T-helper 2 cell (primary cell): ENCODE measurements around the gene ERMAP.
"Not testable (repeated sequence)": the region's sequence is repeated elsewhere in the genome, so short reads cannot be mapped to it uniquely, and the experiment has no call there.

Experiments used
- DNase-seq, 5 experiments: peaks; one replicate each; pipeline versions ENCODE4 v3.0.0 to v3.0.0-alpha.2; 2012 to 2022

The ERMAP gene

DNA sequence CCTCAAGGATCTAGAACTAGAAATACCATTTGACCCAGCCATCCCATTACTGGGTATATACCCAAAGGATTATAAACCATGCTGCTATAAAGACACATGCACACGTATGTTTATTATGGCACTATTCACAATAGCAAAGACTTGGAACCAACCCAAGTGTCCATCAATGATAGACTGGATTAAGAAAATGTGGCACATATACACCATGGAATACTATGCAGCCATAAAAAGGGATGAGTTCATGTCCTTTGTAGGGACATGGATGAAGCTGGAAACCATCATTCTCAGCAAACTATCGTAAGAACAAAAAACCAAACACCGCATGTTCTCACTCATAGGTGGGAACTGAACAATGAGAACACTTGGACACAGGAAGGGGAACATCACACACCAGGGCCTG is 2.1 kb upstream of the ERMAP start:
- not testable (repeated sequence) for DNase-seq

DNA sequence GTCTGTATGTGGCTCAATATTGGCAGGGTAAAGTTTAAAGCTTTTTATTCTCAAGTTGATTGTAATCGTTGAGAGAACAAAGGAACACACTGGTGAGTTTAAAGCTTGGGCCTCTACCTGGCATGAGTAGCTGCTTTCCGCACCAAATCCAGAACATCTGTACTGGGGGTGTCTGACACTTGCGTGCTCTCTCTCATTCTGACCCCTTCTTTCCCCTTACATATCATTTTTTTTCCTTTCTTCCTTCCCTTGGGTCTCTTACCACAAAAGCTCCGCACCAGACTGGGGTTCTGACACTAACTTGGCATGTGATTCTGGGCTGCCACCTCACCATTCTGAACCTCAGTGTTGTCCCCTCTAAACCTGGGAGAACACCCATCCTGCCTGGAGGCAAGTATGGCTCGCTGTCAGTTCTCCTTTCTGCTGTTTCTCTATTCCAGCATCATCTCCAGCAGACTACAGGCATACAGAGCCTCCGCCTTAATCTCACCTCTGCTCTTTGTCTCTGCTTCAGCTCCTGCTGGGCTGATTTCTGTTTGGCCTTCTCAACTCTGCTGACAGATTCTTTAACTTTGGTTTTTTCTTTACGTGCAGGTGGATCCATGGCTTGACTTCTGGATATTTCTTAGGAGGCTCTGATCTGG is 859 bp upstream of the ERMAP start:
- DNase-seq: peak in 1 of 5 experiments; percentile 3

DNA sequence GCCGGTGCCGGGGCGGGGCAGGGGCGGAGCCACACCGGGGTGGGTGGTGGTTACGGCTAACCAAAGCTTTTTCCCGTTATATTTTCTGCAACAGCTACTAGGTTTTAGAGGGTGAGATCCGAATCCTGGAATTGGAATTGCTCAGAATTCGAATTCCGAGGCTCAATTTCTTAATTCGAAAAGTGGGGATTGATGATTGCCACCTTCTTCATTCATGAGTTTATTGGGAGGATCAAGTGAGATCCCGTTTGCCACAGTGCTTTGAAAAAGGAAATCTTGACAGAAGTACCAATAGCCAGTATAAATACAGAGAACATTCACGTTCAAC is 482 bp downstream of the ERMAP start:
- DNase-seq: no peak

DNA sequence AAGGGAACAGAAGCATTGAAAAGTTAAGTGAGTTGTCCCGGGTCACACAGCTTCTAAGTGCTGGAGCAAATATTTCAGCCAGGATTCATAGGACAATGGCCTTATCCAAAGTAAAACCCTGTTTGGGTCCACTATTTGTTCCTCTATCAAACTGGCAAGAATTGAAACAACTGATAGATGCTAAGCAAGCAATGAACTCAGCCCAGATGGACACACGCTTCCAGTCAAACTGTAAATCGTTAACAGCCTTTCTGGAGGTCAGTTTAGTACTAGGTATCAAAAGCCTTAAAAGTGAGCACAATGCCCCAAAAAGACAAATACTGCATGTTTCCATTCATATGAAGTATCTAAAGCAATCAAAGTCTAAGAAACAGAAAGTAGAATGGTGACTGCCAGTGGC is 1.1 kb downstream of the ERMAP start:
- DNase-seq: no peak

DNA sequence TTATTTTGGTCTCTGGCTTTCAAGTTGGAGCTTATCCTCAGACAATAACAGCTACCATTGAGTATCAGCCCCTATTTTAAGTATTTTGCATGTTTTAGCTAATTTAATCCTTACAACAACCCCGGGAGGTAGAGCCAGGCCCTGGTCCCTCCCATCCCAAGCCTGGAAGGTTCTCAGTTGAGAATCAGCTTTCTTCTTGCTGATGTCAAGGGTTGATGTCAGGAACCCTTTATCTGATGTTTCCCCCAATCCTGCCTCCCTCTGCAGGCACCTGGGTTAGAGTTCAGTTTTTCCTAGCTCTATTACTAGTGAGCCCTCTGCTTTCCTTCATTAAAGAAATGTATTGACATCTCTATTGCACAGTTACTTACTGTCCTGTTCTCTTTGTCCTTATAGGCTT is 3.9 kb downstream of the ERMAP start:
- DNase-seq: no peak

DNA sequence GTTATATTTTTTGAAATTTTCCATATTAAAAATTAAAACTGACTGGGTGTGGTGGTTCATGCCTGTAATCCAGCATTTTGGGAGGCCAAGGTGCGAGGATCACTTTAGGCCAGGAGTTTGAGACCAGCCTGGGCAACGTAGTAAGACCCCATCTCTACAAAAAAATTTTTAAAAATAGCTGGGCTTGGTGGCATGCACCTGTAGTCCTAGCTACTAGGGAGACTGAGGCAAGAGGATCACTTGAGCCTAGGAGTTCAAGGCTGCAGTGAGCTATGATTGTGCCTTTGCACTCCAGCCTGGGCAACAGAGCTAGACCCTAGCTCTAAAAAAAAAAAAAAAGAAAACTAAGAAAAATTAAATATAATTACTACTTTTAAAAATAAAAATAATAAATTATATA is 4.8 kb downstream of the ERMAP start:
- no peak for DNase-seq

DNA sequence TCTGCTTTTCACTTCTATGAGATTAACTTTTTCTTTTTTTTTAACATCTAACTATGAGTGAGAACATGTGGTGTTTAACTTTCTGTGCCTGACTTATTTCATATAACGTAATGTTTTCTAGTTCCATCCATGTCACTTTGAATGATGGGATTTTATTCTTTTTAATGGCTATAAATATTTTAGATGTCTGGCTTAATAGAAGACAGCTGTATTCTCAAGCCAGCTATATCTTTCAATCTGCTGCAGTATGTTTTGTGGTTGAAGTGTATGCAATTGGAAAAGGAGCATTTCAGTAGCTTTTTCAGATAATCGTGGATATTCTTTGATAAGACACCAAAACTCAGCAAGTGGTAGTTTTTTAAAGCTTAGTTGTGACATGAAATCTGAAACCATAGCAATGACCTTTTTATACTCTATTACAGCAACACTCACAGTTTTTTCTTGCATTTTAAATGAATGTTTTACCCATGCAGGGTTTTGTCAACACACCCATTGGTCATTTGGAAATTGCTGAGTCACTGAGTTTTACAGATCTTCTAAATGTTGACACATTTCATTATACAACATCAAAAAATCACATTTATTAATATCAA is 6.0 kb downstream of the ERMAP start:
- DNase-seq: peak in 1 of 5 experiments; percentile 11

DNA sequence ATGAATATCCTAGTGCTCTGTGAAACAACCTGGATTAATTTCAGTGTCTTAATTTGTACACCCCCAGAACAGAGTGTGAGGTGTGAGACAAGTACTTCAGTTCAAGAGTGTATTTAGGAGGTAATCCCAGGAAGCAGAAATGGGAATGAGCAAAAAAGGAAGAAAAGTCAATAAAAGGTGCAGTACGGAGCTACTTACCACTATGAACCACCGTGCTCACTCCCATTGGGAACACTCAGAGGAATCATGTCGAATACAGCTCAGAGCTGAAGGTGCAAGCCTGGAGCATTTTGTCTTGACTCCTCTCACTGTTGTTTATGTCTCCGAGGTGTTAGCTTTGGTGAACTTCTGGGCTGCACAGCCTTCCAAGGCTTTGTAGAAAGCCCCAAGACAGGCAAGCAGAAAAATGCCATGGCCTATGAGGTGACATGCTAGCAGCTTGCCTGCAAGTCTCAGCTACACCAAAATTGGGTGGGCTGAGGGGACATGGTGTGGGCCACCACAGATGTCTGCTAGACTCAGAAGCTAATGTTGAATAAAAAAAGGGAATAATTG is 7.6 kb downstream of the ERMAP start:
- no peak for DNase-seq

DNA sequence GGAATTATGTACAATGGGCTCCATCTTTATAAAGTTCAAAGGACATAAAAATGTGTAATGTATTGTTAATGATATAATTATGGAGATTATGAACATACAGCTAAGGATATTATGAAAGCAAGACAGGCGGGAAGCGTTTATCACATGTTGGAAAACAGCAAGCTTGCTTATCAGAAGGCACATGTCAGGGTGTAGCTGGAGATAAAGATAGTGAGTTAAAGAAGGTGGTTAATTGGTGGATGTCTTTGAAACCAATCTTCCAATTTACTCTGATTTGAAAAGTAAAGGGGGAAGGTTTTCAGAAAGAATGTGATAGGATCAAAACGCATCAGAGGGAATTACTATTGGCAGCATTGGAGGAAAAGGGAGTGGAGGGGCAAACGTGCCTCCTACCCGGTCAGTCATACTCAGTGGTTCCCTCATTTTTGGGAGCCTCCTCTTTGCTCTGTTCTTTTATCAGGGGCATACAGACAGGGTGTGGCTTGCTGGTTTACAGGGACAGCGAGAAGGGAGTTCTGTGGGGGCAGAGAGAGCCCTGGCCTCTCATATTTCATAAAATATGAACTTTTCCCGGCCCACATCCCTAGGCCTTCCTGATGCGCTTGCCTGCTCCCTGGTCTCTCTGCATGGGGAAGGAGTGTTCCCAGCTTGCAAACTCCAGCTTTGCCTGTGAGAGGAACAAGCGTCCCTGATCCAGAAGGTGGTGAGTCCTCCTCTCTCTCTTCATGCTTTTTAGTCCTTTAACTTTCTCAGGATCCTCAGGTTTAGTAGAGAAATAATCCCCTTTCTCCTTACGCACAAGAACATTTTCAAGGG is 8.3 kb downstream of the ERMAP start:
- DNase-seq: no peak

DNA sequence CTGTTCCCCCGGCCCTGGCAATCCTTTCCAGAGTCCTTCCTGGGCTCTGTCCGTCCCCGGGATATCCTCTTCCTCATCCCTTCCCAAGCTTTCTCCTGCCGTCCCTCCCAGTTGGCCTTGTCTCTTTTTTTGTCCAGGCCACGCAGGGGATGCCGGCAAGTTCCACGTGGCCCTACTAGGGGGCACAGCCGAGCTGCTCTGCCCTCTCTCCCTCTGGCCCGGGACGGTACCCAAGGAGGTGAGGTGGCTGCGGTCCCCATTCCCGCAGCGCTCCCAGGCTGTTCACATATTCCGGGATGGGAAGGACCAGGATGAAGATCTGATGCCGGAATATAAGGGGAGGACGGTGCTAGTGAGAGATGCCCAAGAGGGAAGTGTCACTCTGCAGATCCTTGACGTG is 13.7 kb downstream of the ERMAP start:
- DNase-seq: no peak

DNA sequence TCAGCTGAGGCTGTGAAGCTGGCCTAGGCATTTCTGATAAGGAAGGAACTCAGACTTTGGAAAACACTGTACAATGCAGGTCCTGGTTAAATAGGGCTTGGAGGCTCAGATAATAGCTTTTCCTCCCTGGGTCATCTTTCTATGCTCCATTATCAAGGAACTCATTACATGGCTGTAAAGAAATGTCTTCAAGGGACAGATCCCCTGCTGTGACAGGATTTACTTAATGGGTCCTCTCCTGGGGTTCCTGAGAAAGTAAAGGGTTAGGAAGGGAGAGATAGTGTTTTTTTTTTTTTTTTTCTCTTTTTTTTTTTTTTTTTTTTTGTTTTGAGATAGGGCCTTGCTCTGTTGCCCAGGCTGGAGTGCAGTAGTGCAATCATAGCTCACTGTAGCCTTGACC is 14.4 kb downstream of the ERMAP start:
- no peak for DNase-seq

DNA sequence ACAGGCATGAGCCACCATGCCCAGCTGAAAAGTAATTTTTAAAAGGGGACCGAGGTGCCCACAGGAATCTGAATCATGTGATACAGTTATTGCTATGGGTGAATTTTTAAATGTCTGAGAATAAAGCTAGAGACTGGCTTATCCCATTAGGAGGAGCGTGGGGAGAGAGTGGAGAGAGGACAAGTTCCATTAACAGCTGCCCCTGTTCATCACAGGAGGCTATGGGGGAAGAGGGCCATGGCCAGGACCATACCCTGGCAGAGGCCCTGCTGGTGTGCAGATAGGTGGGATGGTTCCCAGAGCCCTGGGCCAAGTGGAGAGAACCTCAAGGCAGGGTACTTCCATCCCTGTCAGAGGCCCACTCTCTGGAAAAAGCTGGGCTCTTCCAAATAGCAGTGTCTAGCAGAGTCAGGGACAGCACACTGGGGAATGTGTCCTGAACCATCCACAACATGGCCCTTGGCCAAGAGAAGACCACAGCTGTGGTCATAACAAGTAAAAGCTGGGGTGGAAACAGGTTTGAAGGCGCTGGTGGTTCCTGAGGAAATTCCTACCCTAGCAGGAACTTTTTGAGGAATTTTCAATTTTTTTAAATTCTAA is 15.8 kb downstream of the ERMAP start:
- no peak for DNase-seq

DNA sequence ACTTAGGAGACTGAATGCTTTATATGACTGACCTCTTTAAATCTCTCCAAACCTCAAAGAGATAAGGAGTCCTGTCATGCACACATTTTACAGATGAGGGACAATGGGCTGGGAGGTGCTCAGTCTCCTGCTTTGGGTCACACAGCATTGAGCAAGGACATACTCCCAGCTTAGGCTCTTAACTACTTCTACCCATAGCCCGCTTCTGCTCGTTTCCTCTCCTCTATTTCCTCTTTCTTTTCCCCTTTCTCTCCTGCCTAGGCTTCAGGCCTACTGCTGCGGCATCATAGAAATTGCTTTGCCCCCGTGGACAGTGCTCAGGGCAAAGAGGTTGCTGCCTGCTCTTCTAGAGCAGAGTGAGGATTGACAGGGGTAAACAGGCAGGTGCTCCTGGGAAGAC is 17.1 kb downstream of the ERMAP start:
- DNase-seq: no peak

DNA sequence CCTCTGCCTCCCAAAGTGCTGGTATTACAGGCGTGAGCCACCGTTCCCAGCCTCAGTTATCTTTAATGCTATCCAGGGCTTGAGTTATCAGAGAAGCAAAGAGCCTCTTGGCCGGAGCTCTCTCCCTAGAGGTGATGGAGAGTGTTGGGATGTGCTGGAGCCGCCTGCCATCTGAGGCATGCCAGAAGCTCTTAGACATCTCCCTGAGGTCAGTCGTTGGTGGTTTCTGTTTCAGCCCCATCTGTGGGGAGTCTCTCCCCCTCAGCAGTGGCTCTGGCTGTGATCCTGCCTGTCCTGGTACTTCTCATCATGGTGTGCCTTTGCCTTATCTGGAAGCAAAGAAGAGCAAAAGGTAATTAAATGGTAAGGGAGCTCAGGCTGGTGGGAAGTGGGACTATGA is 17.9 kb downstream of the ERMAP start:
- no peak for DNase-seq

DNA sequence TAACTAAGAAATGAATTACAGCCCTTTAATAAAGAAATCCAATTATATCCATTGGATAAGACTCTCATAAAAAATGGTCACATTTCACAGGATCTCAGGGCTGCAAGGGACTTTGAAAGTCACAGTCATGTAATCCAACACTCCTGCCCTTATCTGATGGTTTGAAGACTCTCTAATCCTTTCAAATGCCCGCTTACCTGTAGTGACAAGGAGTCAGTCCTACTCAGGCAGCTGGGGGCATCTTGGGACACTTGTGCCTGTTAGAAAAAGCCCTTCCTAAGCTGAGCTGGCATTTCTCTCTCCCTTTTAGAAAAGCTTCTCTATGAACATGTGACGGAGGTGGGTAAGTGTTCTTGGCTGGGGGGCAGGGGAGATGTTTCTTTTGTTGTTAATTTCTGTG is 18.5 kb downstream of the ERMAP start:
- no peak for DNase-seq

DNA sequence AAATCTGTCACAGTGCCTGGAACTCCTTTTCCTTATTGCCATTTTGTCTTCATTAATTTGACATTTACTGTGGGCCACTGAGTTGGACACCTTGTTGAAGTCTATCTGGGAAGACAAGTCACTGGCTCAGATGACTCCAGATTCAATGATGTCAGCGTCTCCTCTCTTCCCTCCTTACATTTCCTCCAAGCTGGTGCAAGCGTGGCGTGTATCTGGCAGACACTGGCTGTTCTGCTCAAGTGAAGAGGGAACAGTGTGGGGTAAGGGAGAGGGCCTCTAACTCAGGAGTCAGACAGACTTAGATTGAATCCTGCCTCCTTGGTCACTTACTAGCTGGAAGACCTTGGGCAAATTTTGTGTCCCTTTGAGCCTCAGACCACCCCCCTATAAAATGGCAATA is 20.8 kb downstream of the ERMAP start:
- no peak for DNase-seq

DNA sequence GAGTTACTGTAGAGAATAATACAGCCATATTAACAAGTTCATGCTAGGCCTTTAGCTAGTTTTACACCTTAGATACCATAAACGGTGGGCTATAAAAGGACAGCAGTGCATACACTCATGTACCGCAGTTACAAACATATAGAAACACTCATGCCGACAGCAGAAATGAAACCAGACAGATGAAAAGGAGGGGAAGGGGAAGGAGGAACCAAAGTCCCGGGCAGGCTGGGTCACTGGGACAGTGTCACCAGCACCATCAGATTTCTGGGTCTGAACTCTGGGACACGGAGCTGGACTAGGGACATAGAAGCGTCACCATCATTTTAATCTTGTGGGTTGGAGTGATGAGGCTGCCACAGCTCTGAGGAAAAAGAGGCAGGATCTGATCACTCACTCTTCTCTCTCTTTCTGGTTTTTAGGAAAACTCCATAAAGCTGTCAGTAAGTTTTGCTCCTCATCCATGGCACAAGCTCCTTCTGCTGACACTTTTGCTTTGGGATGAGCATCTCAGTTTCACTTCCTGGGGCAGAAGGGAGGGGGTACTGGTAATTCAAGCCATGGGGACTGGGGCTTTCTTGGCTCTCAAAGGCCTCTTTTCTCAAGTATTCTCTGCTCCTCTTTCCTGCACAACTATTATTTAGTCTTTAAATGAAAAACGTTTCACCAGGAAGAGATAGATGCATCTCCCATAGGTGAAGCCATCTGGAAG is 21.7 kb downstream of the ERMAP start:
- DNase-seq: no peak

DNA sequence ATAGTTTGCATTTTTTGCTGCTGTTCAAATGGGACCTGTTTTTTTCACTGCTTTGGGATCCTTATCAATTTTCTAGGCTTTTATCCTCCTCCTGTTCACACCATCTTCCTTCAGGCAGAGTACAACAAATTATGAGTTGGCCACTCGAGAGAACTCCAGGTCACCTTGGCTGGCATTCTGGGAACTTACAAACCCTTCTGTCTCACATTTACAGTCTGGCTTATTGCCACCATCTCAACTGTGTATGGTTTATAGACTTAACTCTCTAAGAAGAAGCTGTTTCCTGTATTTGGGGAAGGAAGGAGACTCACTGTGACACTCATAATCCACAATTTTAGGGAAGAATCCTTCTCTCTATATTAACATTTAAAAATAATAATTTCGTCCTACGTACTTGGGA is 24.1 kb downstream of the ERMAP start:
- no peak for DNase-seq

DNA sequence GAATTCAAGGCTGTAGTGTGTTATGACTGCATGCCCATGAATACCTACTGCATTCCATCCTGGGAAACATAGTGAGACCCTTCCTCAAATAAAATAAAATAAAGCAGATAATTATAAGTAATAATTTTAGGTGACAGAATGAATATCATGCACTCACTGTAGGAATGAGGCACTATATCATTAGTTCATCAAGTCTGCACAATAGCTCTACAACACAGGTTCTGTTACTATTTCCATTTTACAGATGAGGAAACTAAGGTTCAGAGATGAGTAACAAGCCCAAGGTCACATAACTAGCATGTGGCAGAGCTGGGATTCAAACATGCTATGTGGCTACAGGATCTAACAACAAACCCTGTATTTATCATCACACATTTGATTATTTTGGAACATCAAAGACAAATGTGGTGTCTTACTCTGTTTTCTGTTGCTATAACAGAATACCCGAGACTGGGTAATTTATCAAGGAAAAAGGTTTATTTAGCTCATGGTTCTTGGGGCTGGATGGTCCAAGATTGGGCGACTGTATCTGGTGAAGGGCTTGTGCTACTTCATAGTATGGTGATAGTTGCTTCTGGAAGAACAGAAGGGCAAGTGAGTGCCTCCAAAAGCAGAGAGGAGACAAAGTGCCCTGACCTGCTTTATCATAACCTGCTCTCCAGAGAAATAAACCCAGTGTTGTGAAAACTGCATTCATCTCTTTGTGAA is 24.7 kb downstream of the ERMAP start:
- DNase-seq: no peak

DNA sequence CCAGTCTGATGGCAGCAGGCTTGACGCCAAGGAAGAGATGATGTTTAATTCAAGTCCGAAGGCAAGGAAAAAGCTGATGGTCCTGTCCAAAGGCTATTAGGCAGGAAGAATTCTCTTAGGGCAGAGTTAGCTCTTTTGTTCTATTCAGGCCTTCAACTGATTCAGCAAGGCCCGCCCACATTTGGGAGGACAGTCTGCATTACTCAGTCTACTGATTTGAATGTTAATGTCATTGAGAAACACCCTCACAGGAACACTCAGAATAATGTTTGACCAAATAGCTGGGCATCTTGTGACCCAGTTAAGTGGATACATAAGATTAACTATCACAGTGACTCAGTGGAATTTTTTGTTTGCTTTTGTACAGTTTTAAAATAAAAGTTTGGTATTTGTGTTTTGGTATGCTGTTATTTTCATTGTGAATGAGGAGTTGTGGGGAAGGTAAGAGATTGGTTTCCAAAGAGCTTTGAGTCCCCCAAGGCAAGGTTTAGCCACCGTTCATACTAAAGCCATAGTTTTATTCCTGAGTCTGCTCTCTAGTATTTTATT is 27.7 kb downstream of the ERMAP start:
- DNase-seq: no peak

DNA sequence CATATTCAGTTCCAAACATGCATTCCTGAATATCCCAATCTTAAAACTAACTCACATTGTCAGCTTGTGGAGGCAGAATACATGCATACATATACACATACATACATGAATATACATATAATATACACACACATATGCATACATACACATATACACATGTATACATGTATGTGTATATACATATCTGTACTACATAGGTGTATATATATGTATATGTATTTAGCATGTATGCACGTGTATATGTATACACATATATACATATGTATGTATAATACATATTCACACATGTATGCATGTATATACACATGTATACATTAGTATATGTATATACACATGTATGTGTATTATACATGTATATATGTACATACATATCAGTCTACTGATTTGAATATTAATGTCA is 28.3 kb downstream of the ERMAP start:
- DNase-seq: no peak

DNA sequence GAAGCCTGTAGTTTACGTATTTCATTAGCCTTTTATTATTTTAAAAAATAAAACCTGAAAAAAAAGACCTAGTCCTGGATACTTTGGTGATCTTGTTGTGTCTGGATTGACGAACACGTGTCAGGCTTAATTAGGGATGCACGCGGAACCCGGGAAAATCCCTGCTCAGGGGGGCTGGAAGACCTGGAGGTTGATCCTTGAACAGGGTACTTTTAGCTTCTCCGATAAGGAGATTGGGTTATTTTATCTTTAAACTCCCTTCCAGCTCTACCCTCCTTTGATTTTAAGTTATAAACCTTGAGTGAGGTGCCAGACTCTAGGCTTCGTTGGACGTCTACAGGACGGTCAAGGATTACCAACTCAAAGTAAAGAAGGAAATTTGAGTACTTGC is 28.9 kb downstream of the ERMAP start:
- DNase-seq: no peak
